PC-9 (cell line): Measurements from ENCODE around the gene NECAP2.
"Not testable (repeated sequence)": the region's sequence is repeated elsewhere in the genome, so short reads cannot be mapped to it uniquely, and the experiment has no call there.

Experiments
- CTCF ChIP-seq: fragments of 200-600 bp; sonication (generic); conservative IDR thresholded peaks from 2 replicates; pipeline ENCODE4 v1.6.1; 2017; ENCODE audit warnings: mixed run types, antibody characterized with exemption, mild to moderate bottlenecking, moderate library complexity
- EZH2 ChIP-seq: fragments of 200-600 bp; sonication (generic); IDR thresholded peaks from 2 replicates; pipeline ENCODE4 v1.8.0; 2017; ENCODE audit warnings: antibody characterized with exemption, low read depth

GRCh38 chr1:16493731-16494130 lies 53.2 kb downstream of the NECAP2 start:
- not testable (repeated sequence) for TF ChIP-seq CTCF, EZH2
